Type B pancreatic cell (in vitro differentiated cells): Measurements from ENCODE around the gene ANKLE1. TPM values are rescaled to one million over a fixed set of nuclear protein-coding genes. Genes with fewer than 3 reads are reported as not detected.

Experiments used
- DNase-seq: peaks from one replicate; pipeline ENCODE4 v3.0.0; 2021; ENCODE audit warnings: mixed read lengths; ENCODE audit not compliant: unreplicated experiment; ENCODE audit errors: extremely low spot score
- H3K27ac Mint-ChIP-seq: 2 replicates; pipeline ENCODE4 v1.8.0; 2021; ENCODE audit warnings: mild to moderate bottlenecking, mixed read lengths
- H3K27me3 Mint-ChIP-seq: 2 replicates; pipeline ENCODE4 v1.8.0; 2021; ENCODE audit warnings: mixed read lengths
- H3K36me3 Mint-ChIP-seq: 2 replicates; pipeline ENCODE4 v1.8.0; 2021; ENCODE audit warnings: mixed read lengths
- H3K4me1 Mint-ChIP-seq: one replicate; pipeline ENCODE4 v1.8.0; 2021; ENCODE audit warnings: mixed read lengths; ENCODE audit not compliant: unreplicated experiment
- H3K4me3 Mint-ChIP-seq: 2 replicates; pipeline ENCODE4 v1.8.0; 2021; ENCODE audit warnings: mild to moderate bottlenecking, mixed read lengths
- H3K9me3 Mint-ChIP-seq: 2 replicates; pipeline ENCODE4 v1.8.0; 2021; ENCODE audit warnings: mixed read lengths
- CTCF ChIP-seq: fragments of 200-600 bp; sonication (generic); conservative IDR thresholded peaks from 2 replicates; pipeline ENCODE4 v1.5.0; 2021; ENCODE audit warnings: antibody characterized with exemption, mild to moderate bottlenecking
- total RNA-seq: library from RNA; stranded (reverse); gene quantifications from 2 replicates; pipeline ENCODE4 v1.2.1, GENCODE V29; 2021; ENCODE audit warnings: low replicate concordance

ANKLE1 gene
- total RNA-seq, 1 donor from 2014 or later = 5.9 TPM

- no peak for TF ChIP-seq CTCF
- no peaks in the 10 kb centered on the region for H3K9me3 Mint-ChIP-seq
- H3K4me3 Mint-ChIP-seq = peak overlapping the region; percentile 85
- H3K27me3 Mint-ChIP-seq = no peaks in the 10 kb centered on the region
- H3K36me3 Mint-ChIP-seq = peaks cover 13% of the 10 kb centered on the region
- H3K4me1 Mint-ChIP-seq = peaks cover 23% of the 10 kb centered on the region
- H3K27ac Mint-ChIP-seq = peak overlapping the region; percentile 95
- no peak for DNase-seq
Measured at GRCh38 chr19:17311455-17312188, 29.9 kb downstream of the ANKLE1 start.

GRCh38 chr19:17312189-17313113, 30.8 kb downstream of the ANKLE1 start:
- peaks cover 13% of the 10 kb centered on the region for H3K36me3 Mint-ChIP-seq
- H3K27me3 Mint-ChIP-seq = no peaks in the 10 kb centered on the region
- DNase-seq = no peak
- H3K27ac Mint-ChIP-seq = peak overlapping the region; percentile 95
- H3K9me3 Mint-ChIP-seq = no peaks in the 10 kb centered on the region
- peaks cover 23% of the 10 kb centered on the region for H3K4me1 Mint-ChIP-seq
- TF ChIP-seq CTCF = no peak
- H3K4me3 Mint-ChIP-seq = peak overlapping the region; percentile 85

GRCh38 chr19:17314007-17314593, 32.4 kb downstream of the ANKLE1 start:
- Mint-ChIP-seq H3K27me3 (no peaks in the 10 kb centered on the region), H3K27ac (no peak overlapping the region)
- no peak for TF ChIP-seq CTCF

GRCh38 chr19:17318966-17319365, 37.3 kb downstream of the ANKLE1 start:
- no peak for DNase-seq
- peaks cover 8% of the 10 kb centered on the region for H3K36me3 Mint-ChIP-seq
- H3K27ac Mint-ChIP-seq = no peak overlapping the region

More at GRCh38 chr19:17314007-17314593, 32.4 kb downstream of the ANKLE1 start:
- no peak overlapping the region for H3K4me3 Mint-ChIP-seq
- peaks cover 13% of the 10 kb centered on the region for H3K4me1 Mint-ChIP-seq
- DNase-seq = peak; percentile 69
- H3K9me3 Mint-ChIP-seq = no peaks in the 10 kb centered on the region
- H3K36me3 Mint-ChIP-seq = peaks cover 12% of the 10 kb centered on the region

More at GRCh38 chr19:17318966-17319365, 37.3 kb downstream of the ANKLE1 start:
- TF ChIP-seq CTCF = no peak
- Mint-ChIP-seq H3K27me3 (no peaks in the 10 kb centered on the region), H3K9me3 (no peaks in the 10 kb centered on the region), H3K4me1 (no peaks in the 10 kb centered on the region), H3K4me3 (no peak overlapping the region)
